Medulla oblongata (tissue), 1 donor: ENCODE measurements around the gene KRTAP10-5.
"Not testable (repeated sequence)": the region's sequence is repeated elsewhere in the genome, so short reads cannot be mapped to it uniquely, and the experiment has no call there.

Source experiments
- DNase-seq: peaks from one replicate; pipeline ENCODE4 v3.0.0-alpha.2; 2015; ENCODE audit errors: extremely low spot score

Gene KRTAP10-5

DNA sequence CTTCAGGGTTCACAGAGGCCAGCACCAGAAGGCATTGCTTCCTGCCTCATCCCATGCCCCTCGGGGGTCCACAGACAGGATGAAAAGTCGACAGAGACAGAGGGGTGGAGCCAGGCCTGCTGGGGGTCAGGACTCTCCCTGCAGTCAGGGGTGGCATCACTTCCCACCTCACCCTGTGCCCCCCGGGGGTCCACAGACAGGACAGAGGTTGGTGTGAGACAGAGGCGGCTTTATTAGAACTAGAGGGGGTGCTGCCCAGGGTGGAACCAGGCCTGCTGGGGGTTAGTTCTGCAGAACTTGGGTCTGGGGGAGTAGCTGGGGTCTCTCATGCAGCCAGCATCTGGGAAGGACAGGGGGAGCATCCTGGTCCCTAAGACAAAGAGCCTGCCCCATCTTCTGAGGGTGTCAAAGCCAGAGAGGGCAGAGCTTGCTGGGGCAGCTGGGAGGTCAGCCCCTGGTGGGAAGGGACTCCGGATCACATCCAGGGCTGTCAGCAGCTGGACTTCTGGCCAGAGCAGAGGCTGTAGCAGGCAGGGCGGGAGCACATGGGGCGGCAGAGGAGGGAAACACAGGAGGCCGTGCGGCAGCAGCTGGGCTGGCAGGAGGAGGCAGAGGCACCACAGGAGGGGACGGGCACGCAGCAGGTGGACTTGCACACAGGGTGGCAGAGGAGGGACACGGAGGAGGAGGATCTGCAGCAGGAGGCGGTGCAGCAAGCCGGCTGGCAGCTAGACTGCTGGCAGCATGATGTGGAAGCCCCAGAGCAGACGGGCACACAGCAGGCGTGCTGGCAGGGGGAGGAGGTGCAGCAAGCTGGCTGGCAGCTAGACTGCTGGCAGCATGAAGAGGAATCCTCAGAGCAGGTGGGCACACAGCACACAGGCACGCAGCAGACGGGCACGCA lies 10.7 kb upstream of the KRTAP10-5 start:
- DNase-seq, result not testable (repeated sequence)

DNA sequence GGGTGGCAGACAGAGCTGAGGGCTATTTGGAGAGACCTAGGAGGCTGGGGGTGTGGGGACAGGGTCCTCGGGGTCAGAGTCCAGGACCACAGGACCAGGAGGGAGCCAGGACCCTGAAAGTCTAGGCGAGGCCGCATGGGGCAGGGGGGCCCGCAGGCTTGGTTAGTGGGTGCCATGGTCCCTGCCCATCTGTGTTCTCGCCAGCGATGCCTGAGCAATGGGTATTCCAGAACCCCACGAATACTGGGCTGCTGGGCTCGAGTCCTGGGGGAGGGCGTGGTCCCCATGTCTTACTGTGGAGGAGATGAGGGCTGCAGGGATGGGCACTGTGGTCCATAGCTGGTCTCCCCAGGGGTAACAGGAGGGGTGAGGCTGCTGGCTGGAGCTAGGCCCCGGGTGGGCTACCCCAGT lies 9.9 kb upstream of the KRTAP10-5 start:
- DNase-seq, result no peak

DNA sequence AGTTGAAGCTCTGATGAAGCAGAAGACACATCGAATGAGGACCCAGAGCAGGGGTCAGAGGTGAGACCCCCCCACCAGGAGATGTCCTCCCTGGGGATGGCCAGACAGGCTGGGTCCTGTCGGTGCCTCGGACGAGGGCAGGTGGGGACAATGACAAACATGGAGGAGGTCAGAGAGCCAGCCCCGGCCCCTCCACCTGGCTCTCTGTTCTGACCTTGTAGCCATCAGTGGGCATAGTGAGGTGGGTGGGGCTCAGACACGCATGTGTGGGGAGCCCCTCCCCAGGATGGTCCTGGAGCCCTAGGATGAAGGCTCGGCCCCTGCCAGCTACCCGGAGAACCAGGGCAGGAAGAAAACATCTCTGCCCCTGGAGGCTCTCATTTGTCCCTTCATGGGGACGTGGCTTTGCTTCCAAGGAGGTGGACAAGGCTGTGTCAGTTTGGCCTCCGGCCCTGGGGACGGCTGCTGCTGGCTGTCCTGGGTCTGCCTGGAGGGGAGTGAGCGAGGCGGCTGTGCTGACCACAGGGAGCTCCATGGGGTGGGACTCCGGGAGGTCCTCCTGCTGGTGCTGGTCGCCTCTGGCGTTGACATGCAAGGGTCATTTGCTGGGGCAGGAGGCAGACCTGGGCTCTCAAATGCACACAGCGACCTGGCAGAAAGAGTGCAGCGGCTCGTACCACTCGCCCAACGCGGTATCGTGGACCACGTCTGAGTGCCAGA lies 9.3 kb upstream of the KRTAP10-5 start:
- DNase-seq, result no peak

DNA sequence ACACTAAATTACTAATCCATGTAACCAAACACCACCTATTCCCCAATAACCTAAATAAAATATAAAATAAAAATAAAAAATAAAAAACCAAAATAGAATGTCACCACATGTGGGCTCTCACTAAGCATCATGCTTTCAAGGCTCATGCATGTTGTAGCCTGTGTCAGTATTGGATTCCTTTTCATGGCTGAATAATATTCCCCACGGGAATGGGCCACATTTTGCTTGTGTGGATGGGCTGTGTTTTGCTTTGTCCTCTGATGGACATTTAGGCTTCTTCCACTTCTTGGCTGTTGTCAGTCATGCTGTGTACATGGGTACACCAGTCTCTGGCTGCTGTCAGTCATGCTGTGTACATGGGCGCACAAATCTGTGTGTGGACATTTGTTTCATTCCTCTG lies 8.7 kb upstream of the KRTAP10-5 start:
- DNase-seq, result no peak

DNA sequence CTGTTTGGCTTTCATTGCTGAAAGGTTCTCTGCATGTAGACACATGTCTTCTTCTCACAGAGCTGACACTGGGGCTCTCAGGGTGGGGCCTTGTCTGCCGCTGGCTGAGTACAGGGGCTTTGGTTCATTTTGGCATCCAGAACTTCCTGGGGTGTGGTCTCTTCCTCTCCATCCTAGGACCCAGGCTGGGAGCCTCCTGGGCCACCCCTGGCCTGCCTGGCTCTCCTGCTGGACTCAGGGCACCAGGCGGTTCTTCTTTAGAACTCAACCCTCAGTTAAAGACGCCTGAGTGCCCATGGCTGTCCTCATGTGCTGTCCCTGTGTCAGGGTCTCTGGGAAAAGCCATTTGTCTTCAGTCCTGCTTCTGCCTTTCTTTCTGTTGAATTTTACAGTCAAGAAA lies 5.5 kb upstream of the KRTAP10-5 start:
- DNase-seq, result no peak

DNA sequence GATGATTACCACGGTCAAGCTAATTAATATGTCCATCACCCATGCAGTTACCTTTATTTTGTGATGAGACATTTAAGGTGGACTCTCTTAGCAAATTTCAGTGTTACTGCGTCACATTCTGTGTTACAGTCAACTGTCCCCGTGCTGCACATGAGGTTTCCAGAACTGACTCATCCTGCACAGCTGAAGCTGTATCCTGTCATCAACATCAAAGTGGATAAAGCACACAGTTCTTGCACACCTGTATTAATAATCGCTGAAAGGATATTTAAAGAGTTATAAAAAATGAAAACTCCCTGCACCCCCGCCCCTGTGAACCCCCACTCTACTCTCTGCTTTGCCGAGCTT lies 3.4 kb upstream of the KRTAP10-5 start:
- DNase-seq, result no peak

DNA sequence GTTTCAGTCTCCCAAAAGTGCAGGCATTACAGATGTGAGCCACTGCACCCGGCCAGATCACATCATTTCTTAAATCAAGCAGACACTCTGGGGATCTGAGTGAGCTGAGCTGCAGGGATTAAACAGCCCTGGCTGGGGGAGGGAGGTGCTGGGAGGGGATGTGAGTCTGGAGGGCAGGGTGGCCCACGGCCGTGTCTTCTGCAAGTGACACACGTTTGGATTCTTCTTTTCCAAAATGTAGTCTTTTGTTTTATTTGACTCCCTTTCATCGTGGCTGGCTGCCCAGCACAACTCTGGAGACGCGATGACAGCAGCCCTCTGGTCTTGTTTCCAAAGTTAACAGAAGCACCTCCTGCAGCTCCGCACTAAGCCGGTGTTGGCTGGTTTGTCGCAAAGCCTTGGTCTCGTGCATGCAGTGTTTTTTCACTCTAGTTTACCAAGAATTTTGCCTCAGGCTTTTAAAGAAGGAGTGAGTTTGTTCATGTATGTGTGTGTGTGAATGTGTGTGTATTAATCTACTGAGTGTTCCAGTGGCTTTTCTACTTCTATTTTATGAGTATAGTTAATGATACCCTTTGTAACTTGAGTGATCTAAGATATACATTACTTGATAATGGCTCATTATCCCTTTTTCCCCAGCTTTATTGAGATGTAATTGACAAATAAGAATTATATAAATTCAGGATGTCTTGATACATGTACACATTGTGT lies 2.8 kb upstream of the KRTAP10-5 start:
- DNase-seq, result no peak

DNA sequence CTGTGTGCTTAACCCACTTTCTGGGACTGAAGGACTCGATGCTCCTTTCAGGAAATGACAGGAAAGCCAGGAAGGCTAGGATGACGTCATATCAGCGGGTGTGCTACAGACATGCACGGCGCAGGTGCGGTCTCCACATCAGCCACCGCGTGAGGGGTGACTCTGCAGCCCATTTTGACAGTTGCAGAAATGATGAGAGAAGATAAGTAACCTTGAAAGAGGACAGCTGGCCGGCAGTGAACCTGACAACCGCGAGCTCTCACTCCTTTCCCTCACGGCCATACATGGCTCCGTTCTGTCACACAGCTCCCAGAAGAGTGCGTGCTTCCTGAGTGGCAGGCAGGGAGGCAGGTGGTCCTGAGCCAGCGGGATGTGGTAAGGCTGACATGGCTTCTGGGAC lies 1.7 kb upstream of the KRTAP10-5 start:
- no peak for DNase-seq

DNA sequence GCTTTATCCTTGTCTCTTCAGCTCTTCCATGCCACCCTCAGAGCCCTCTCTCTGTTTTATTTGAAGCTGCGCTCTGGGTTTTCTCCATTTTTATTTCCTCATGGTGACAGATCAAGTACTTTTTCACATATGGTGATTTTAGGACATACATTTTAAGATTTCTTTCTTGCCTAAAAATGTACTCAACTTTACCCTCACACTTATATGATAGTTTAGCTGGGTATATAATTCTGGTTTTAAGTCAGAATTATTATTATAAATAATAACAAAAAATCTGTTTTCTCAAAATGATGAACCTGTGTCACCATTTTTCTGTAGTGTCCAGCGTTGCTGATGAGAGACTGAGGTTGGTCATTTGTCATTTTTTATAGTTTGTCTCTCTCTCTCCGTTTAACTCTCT lies 754 bp upstream of the KRTAP10-5 start:
- no peak for DNase-seq

DNA sequence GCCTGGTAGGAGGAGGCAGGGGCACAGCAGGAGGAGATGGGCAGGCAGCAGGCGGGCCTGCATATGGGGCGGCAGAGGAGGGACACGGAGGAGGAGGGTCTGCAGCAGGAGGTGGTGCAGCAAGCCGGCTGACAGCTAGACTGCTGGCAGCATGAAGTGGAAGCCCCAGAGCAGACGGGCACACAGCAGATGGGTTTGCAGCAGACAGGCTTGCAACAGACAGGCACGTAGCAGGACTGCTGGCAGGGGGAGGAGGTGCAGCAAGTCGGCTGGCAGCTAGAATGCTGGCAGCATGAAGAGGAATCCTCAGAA lies 615 bp downstream of the KRTAP10-5 start:
- DNase-seq, result no peak

DNA sequence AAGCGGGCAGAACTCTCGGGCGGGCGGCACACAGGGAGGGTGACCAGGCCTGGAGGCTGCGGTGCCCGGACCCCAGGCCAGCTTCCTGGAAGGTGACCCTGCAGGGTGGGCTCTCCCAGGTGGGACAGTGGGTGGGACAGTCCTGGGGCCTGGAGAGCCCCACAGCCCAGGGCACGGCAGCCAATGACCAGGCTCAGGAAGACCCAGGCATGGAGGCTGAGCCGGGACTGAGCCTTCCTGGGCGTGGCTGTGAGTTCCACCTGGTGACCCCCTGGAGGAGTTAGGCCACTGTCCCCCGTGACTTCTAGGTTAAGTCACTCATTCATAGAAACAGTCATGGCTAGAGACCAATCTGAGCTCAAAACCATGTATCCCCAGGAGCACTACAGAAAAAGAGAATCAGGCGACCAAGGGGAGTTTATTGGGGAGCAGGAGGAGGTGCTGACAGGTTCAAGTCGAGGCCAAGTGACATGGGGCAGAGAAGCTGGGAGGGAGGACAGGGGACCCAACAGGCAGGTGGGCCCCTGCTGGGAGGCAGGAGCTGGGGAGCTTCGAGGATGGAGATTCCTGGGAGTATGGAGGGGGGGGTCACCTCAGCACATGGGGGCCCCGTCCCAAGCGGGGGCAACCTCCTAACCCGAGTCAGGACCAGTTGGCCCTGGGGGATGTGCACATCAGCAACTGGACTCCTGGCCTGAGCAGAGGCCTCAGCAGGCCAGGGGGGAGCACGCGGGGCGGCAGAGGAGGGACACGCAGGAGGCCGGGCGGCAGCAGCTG lies 1.2 kb downstream of the KRTAP10-5 start:
- DNase-seq, result no peak

DNA sequence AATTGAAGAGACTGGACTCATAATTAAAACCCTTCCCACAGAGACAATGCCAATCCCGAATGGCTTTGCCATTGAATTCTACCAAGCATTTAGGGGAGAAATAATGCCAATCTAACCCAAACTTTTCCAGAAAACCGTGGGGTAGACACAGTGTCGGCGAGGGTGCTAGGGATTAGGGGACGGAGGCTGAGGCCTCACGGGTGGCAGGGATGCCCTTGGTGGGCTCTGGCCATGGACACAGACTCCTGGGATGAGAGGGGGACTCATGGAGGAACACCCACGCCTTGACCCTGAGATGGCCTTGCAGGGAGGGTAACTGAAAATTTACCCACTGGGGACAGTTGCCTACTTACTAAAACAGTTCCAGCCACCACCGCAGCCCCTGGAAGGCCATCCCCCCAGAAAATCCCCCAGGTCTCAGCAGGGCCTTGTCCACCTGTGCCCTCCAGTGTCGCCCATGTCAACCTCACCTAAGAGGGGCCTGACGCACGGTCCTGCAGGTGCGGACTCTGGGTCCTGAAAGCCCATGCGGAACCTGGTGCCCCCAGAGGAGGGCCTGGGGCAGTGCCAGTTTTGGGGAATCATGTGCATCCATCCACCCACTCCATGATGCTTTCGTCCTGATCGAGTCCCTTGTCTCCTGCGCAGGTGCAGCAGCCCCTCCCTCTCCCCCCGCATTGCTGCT lies 1.9 kb downstream of the KRTAP10-5 start:
- no peak for DNase-seq

DNA sequence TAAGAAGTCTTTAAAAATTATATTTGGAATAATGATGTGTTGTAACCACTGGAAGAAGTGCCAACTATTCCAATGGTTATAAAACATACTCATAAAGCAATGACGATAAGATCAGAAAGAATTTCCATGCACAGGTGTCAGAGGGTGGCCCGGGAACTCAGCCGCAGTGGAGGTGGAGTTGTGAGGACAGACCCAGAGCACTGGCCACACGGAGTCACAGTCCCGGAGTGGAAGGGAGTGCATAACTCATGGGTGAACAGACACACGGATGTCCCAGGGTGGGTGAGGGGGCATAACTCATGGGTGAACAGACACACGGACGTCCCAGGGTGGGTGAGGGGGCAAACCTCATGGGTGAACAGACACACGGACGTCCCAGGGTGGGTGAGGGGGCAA lies 4.4 kb downstream of the KRTAP10-5 start:
- DNase-seq, result no peak

DNA sequence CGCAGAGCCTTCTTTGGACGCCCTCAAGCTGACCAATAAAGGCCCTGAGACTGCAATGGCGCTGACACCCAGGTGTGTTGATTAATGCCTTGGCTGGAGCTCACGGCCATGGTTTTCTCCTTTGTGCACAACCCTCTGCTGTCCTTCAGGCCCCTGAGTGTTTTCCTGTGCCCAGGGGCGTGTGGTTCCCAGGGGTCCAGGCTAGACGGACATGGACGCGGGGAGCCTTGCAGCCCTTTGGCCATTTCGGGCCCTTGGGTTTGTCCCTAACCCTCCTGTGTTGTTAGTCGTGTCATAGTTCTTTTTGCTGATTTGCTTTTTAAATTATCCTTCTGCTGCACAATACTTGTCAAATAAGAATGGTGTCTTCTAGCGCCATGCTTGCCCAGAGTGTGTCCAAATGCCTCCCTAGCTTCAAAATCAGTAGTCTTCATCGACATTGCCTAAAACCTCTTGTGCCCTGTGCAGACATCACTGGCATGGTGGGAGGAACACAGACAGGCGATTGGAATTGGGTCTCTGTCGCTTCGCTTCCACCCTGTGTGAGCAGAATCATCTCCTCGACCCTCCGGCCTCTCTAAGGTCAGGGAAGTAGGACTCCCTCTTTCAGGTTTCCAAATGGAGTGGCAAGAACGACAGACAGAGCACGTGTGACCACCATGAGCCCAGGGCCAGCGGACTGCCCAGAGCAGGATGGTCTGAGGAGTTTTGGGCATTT lies 4.9 kb downstream of the KRTAP10-5 start:
- DNase-seq, result no peak

DNA sequence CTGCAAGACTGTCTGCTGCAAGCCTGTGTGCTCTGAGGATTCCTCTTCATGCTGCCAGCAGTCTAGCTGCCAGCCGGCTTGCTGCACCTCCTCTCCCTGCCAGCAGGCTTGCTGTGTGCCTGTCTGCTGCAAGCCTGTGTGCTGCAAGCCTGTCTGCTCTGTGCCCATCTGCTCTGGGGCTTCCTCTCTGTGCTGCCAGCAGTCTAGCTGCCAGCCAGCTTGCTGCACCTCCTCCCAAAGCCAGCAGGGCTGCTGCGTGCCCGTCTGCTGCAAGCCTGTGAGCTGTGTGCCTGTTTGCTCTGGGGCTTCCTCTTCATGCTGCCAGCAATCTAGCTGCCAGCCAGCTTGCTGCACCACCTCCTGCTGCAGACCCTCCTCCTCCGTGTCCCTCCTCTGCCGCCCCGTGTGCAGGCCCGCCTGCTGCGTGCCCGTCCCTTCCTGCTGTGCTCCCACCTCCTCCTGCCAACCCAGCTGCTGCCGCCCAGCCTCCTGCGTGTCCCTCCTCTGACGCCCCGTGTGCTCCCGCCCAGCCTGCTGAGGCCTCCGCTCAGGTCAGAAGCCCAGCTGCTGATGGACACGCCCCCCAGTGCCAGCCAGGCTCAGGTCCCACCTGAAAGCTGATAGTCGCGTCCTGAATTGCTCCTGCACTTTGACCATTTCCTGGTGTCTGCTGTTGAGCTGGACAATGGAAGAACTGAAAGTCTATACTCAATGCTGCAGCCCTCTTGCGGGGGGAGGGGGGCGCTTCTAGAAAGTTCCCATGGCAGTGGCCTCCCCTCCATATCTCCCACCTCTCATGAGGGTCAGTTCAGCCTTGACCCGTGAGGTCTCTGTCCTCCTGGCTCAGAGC lies 5.7 kb downstream of the KRTAP10-5 start:
- no peak for DNase-seq

DNA sequence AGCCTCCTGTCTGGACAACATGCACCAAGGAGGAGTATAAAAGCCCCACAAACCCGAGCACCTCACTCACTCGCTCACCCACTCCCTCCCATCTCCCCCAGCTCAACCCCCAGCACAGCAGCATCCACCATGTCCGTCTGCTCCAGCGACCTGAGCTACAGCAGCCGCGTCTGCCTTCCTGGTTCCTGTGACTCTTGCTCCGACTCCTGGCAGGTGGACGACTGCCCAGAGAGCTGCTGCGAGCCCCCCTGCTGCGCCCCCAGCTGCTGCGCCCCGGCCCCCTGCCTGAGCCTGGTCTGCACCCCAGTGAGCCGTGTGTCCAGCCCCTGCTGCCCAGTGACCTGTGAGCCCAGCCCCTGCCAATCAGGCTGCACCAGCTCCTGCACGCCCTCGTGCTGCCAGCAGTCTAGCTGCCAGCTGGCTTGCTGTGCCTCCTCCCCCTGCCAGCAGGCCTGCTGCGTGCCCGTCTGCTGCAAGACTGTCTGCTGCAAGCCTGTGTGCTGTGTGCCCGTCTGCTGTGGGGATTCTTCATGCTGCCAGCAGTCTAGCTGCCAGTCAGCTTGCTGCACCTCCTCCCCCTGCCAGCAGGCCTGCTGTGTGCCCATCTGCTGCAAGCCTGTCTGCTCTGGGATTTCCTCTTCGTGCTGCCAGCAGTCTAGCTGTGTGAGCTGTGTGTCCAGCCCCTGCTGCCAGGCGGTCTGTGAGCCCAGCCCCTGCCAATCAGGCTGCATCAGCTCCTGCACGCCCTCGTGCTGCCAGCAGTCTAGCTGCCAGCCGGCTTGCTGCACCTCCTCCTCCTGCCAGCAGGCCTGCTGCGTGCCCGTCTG lies 6.6 kb downstream of the KRTAP10-5 start, which contains the start of gene KRTAP10-4:
Gene KRTAP10-4 (plus strand): TSS at position 100 of the 827 bp plus-strand sequence. CDS start 30 bp downstream, at position 130.
- not testable (repeated sequence) for DNase-seq

DNA sequence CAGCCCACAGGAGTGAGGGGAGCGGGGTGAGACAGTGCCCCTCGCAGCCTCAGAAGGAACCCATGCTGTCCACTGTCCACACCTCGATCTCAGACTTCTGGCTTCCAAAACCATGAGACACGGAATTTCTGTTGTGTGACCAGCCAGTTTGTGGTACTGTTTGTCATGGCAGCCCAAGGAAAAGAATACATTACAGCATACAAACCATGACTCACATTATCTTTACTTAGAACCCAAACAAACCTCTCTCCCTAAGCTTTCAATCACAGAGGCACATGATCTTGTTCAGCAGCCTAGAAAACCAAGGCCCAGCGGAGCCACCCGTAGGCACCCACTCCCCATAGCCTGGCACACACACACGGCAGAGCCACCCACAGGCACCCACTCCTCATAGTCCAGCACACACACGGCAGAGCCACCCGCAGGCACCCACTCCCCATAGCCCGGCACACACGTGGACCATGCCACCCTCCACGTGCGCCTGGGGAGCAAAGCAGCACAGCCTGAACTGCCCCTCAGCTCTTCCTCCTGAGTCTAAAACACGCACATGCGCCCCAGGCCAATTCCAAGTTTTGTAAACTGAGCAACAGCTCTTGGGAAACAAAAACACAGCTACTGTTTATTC lies 7.3 kb downstream of the KRTAP10-5 start:
- no peak for DNase-seq
